ENCODE data around the gene CIROP. TPM values are rescaled to one million over a fixed set of nuclear protein-coding genes. Genes with fewer than 3 reads are reported as not detected.
A peak's percentile ranks its signal among the peaks of the same experiment; 100 is the strongest.

Gene CIROP
- total RNA-seq, 1 experiment from 2014 or later, result not detected

GRCh38 chr14:23074906-23075305 lies 29.9 kb downstream of the CIROP start:
- ChIA-PET CTCF (interaction anchor here (0.6 to 7.7 kb wide), 8 partner anchors 14 to 305 kb away, joined by 3 to 105 read pairs (median 4); partner anchors contain the start of genes ACIN1 and C14orf119), POLR2A (interaction anchor here (0.6 to 1.2 kb wide), 3 partner anchors 13 to 189 kb away, joined by 4 to 5 read pairs (median 4); partner anchors contain the start of genes ACIN1 and C14orf119)

GRCh38 chr14:23071921-23072539 lies 32.8 kb downstream of the CIROP start:
- no peaks in the 10 kb centered on the region for H3K9me3 Mint-ChIP-seq (ENCODE audit: unreplicated experiment)
- POLR2A ChIA-PET, result interaction anchor here (0.5 to 3.2 kb wide), 21 partner anchors 9 to 1489 kb away, joined by 3 to 66 read pairs (median 4); partner anchors contain the start of genes ACIN1, AJUBA, C14orf119 and PABPN1
- H3K27me3 Mint-ChIP-seq (ENCODE audit: insufficient read depth, unreplicated experiment), result no peaks in the 10 kb centered on the region
- BruUV-seq (replicated peaks), result no TSS peak
- H3K4me3 Mint-ChIP-seq (ENCODE audit: unreplicated experiment), result peak overlapping the region; percentile 85
- CTCF ChIA-PET, result interaction anchor here (1.2 to 3.7 kb wide), 11 partner anchors 8 to 115 kb away, joined by 3 to 27 read pairs (median 8); partner anchors contain the start of genes ACIN1 and C14orf119
- no peak for DNase-seq (ENCODE audit: unreplicated experiment)
- intact Hi-C loops (cut with micrococcal nuclease), result no loop called here
- H3K27ac Mint-ChIP-seq (ENCODE audit: low read depth, unreplicated experiment), result peak overlapping the region; percentile 88
- H3K4me1 Mint-ChIP-seq (ENCODE audit: insufficient read depth, unreplicated experiment), result peaks cover 19% of the 10 kb centered on the region
- TF ChIP-seq CTCF (IDR thresholded peaks at IDR 0.05; ENCODE audit: unreplicated experiment), result no peak
- peaks cover 82% of the 10 kb centered on the region for H3K36me3 Mint-ChIP-seq (ENCODE audit: insufficient read depth, unreplicated experiment)

More at GRCh38 chr14:23074906-23075305, 29.9 kb downstream of the CIROP start:
- Mint-ChIP-seq H3K4me3 (ENCODE audit: unreplicated experiment) (no peak overlapping the region), H3K4me1 (ENCODE audit: insufficient read depth, unreplicated experiment) (peaks cover 34% of the 10 kb centered on the region), H3K27ac (ENCODE audit: low read depth, unreplicated experiment) (no peak overlapping the region), H3K9me3 (ENCODE audit: unreplicated experiment) (no peaks in the 10 kb centered on the region), H3K27me3 (ENCODE audit: insufficient read depth, unreplicated experiment) (no peaks in the 10 kb centered on the region), H3K36me3 (ENCODE audit: insufficient read depth, unreplicated experiment) (peaks cover 90% of the 10 kb centered on the region)
- TF ChIP-seq CTCF (IDR thresholded peaks at IDR 0.05; ENCODE audit: unreplicated experiment), result no peak
- no peak for DNase-seq (ENCODE audit: unreplicated experiment)
- BruUV-seq (replicated peaks), result no TSS peak
- intact Hi-C loops (cut with micrococcal nuclease), result loop anchor here (5.0 kb wide), 1 partner anchor 112 kb away; no protein-coding TSS in a partner anchor

GRCh38 chr14:23071244-23071920 lies 33.4 kb downstream of the CIROP start:
- ChIA-PET POLR2A (interaction anchor here (0.5 to 3.2 kb wide), 27 partner anchors 9 to 1489 kb away, joined by 3 to 66 read pairs (median 4); partner anchors contain the start of genes ACIN1, AJUBA, C14orf119 and OXA1L), CTCF (interaction anchor here (0.7 to 3.7 kb wide), 22 partner anchors 8 to 1970 kb away, joined by 3 to 27 read pairs (median 4); partner anchors contain the start of genes ACIN1 and C14orf119)
- Mint-ChIP-seq H3K4me3 (ENCODE audit: unreplicated experiment) (peak overlapping the region; percentile 85), H3K36me3 (ENCODE audit: insufficient read depth, unreplicated experiment) (peaks cover 82% of the 10 kb centered on the region), H3K27ac (ENCODE audit: low read depth, unreplicated experiment) (peak overlapping the region; percentile 88), H3K4me1 (ENCODE audit: insufficient read depth, unreplicated experiment) (peaks cover 19% of the 10 kb centered on the region), H3K27me3 (ENCODE audit: insufficient read depth, unreplicated experiment) (no peaks in the 10 kb centered on the region), H3K9me3 (ENCODE audit: unreplicated experiment) (no peaks in the 10 kb centered on the region)
- intact Hi-C loops (cut with micrococcal nuclease), result no loop called here
- peak; percentile 89 for DNase-seq (ENCODE audit: unreplicated experiment)
- no TSS peak for BruUV-seq (replicated peaks)
- TF ChIP-seq CTCF (IDR thresholded peaks at IDR 0.05; ENCODE audit: unreplicated experiment), result no peak
